ENCODE data around the gene SETD5. TPM values are rescaled to one million over a fixed set of nuclear protein-coding genes. Genes with fewer than 3 reads are reported as not detected.

Gene SETD5
- total and polyA plus RNA-seq, 2 donors (not counting 3 experiments of a cell fraction or from before 2014, with no cell fraction given) = 48.2 to 149 TPM

GRCh38 chr3:9387322-9387655 lies 10.1 kb upstream of the SETD5 start:
- TF ChIP-seq MAX (IDR thresholded peaks at IDR 0.05; ENCODE audit: insufficient read depth, insufficient read length) (no peak), POLR2AphosphoS5 (IDR thresholded peaks at IDR 0.05; ENCODE audit: insufficient read depth, low read depth, low read length) (peak; percentile 41), POLR2A (IDR thresholded peaks at IDR 0.05; ENCODE audit: low read depth, low read length) (peak; percentile 39)
- BruUV-seq (replicated peaks) = no TSS peak
- no peak overlapping the region for H2AFZ ChIP-seq (ENCODE audit: low read depth, low read length)
- H4K20me1 ChIP-seq (replicated peaks; ENCODE audit: control insufficient read depth, extremely low read depth, insufficient read depth, low read length) = peaks cover 4% of the 10 kb centered on the region
- dilution Hi-C loops (cut with MboI; ENCODE audit: extremely low pct_ligation_motif_present, low sequenced_read_pairs) = no loop called here
- ChIA-PET CTCF (no interaction called here), POLR2A (no interaction called here)
- no peak overlapping the region for H3K4me2 ChIP-seq (ENCODE audit: insufficient read depth, low read length)
- no peaks in the 10 kb centered on the region for H3K9me3 ChIP-seq (replicated peaks; ENCODE audit: control insufficient read depth, insufficient read depth, low read length)
- H3K27me3 ChIP-seq (ENCODE audit: control insufficient read depth in 2 of 2, insufficient read depth in 2 of 2, low read length in 2 of 2) = no peaks in the 10 kb centered on the region
- no peak overlapping the region for H3K9ac ChIP-seq (replicated peaks; ENCODE audit: extremely low read depth, insufficient read depth, low read length)
- H3K27ac ChIP-seq (ENCODE audit: insufficient read depth, low read depth, low read length) = no peak overlapping the region
- H3K4me1 ChIP-seq (ENCODE audit: control insufficient read depth, extremely low read depth, insufficient read depth, low read length) = peaks cover under 1% of the 10 kb centered on the region
- intact Hi-C loops (cut with micrococcal nuclease) = no loop called here
- peaks cover 26% of the 10 kb centered on the region for H3K79me2 ChIP-seq (ENCODE audit: control insufficient read depth, insufficient read depth, low read length)
- FAIRE-seq (no peak), DNase-seq (ENCODE audit: low read depth, low spot score) (no peak)
- peaks cover 29 to 41% of the 10 kb centered on the region in 2 experiments for H3K36me3 ChIP-seq (ENCODE audit: control insufficient read depth in 2 of 2, extremely low read depth in 1 of 2, insufficient read depth in 2 of 2, low read length in 2 of 2)
- no peak overlapping the region for H3K4me3 ChIP-seq (replicated peaks in 1 of 3; ENCODE audit: insufficient read depth in 1 of 3, low read depth in 1 of 3, low read length in 3 of 3)
- H3K9me1 ChIP-seq (replicated peaks; ENCODE audit: control insufficient read depth, extremely low read depth, insufficient read depth, low read length) = no peaks in the 10 kb centered on the region

GRCh38 chr3:9388142-9388541 lies 9.3 kb upstream of the SETD5 start:
- no peaks in the 10 kb centered on the region for H3K27me3 ChIP-seq (ENCODE audit: control insufficient read depth in 2 of 2, insufficient read depth in 2 of 2, low read length in 2 of 2)
- H3K9me3 ChIP-seq (replicated peaks; ENCODE audit: control insufficient read depth, insufficient read depth, low read length) = no peaks in the 10 kb centered on the region
- peaks cover 29 to 42% of the 10 kb centered on the region in 2 experiments for H3K36me3 ChIP-seq (ENCODE audit: control insufficient read depth in 2 of 2, extremely low read depth in 1 of 2, insufficient read depth in 2 of 2, low read length in 2 of 2)
- H3K79me2 ChIP-seq (ENCODE audit: control insufficient read depth, insufficient read depth, low read length) = peaks cover 35% of the 10 kb centered on the region
- no peaks in the 10 kb centered on the region for H3K9me1 ChIP-seq (replicated peaks; ENCODE audit: control insufficient read depth, extremely low read depth, insufficient read depth, low read length)
- no peak overlapping the region for H3K4me3 ChIP-seq (replicated peaks in 1 of 3; ENCODE audit: insufficient read depth in 1 of 3, low read depth in 1 of 3, low read length in 3 of 3)
- H3K4me2 ChIP-seq (ENCODE audit: insufficient read depth, low read length) = no peak overlapping the region
- ChIA-PET POLR2A (no interaction called here), CTCF (no interaction called here)
- TF ChIP-seq MAX (IDR thresholded peaks at IDR 0.05; ENCODE audit: insufficient read depth, insufficient read length) (no peak), POLR2A (IDR thresholded peaks at IDR 0.05; ENCODE audit: low read depth, low read length) (peak; percentile 21)
- H3K4me1 ChIP-seq (ENCODE audit: control insufficient read depth, extremely low read depth, insufficient read depth, low read length) = peaks cover 9% of the 10 kb centered on the region
- FAIRE-seq = no peak
- no peak overlapping the region for H3K27ac ChIP-seq (ENCODE audit: insufficient read depth, low read depth, low read length)
- dilution Hi-C loops (cut with MboI; ENCODE audit: extremely low pct_ligation_motif_present, low sequenced_read_pairs) = no loop called here
- no peak for DNase-seq (ENCODE audit: low read depth, low spot score)
- no TSS peak for BruUV-seq (replicated peaks)
- no peak overlapping the region for H3K9ac ChIP-seq (replicated peaks; ENCODE audit: extremely low read depth, insufficient read depth, low read length)
- H2AFZ ChIP-seq (ENCODE audit: low read depth, low read length) = no peak overlapping the region
- H4K20me1 ChIP-seq (replicated peaks; ENCODE audit: control insufficient read depth, extremely low read depth, insufficient read depth, low read length) = peaks cover 5% of the 10 kb centered on the region
- intact Hi-C loops (cut with micrococcal nuclease) = no loop called here

All from endothelial cell of umbilical vein (primary cell).